ENCODE measurements around the gene SLC22A6.
A peak's percentile ranks its signal among the peaks of the same experiment; 100 is the strongest.

Gene SLC22A6, protein sequence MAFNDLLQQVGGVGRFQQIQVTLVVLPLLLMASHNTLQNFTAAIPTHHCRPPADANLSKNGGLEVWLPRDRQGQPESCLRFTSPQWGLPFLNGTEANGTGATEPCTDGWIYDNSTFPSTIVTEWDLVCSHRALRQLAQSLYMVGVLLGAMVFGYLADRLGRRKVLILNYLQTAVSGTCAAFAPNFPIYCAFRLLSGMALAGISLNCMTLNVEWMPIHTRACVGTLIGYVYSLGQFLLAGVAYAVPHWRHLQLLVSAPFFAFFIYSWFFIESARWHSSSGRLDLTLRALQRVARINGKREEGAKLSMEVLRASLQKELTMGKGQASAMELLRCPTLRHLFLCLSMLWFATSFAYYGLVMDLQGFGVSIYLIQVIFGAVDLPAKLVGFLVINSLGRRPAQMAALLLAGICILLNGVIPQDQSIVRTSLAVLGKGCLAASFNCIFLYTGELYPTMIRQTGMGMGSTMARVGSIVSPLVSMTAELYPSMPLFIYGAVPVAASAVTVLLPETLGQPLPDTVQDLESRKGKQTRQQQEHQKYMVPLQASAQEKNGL

GRCh38 chr11:62984451-62984991 is at the start of gene SLC22A6:
TSS of gene SLC22A6 (minus strand) at chr11:62984967. CDS start at chr11:62984690, 277 bp downstream.
- TF ChIP-seq POLR2A (IDR thresholded peaks at IDR 0.05; ENCODE audit: low read length), result no peak
- TF ChIP-seq GATA1 (IDR thresholded peaks at IDR 0.05; ENCODE audit: low read depth, low read length), result no peak
- no peak for DNase-seq

GRCh38 chr11:63032457-63032856 is 47.7 kb upstream of the SLC22A6 start:
- DNase-seq, result no peak
- no peak for TF ChIP-seq POLR2A (IDR thresholded peaks at IDR 0.05; ENCODE audit: low read length)
- TF ChIP-seq GATA1 (IDR thresholded peaks at IDR 0.05; ENCODE audit: low read depth, low read length), result no peak

DNA sequence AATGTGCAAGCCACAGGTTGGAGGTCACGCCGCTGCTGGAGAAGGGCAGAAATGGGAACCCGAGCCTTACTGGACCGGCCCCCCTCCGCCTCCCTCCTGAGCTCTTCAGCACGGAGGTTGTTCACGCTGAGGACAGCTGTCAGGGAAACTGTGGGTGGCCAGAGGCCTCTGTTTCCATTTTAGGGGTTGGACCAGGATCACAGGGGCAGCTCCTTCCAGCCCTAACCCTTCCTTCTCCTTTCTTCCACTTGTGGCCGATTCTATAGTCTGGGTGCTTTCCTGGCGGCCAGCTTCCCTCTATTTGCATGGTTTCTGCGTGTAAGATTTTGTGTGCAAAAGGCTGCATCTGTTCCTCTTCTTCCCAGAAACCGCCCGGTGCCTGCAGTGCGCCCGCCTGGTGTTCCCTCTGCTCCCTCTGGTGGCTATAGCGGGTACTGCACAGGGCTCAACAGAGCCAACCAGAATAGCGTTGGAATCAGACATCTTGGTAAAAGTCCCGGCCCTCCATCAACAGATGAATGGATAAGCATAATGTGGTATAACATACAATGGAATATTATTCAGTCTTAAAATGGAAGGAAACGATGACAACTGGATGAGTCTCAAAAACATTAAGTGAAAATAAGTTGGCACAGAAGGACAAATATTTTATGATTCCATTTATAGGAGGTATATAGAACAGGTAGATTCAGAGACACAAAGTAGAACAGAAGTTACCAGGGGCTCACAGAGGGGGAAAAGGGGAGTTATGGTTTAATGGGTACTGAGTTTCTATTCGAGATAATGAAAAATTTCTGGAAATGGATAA is 39.3 kb upstream of the SLC22A6 start:
- TF ChIP-seq GATA1 (IDR thresholded peaks at IDR 0.05; ENCODE audit: low read depth, low read length) (no peak), POLR2A (IDR thresholded peaks at IDR 0.05; ENCODE audit: low read length) (no peak)
- peak; percentile 66 to 82 for DNase-seq

- DNase-seq, result no peak
- TF ChIP-seq POLR2A (IDR thresholded peaks at IDR 0.05; ENCODE audit: low read length), result no peak
- no peak for TF ChIP-seq GATA1 (IDR thresholded peaks at IDR 0.05; ENCODE audit: low read depth, low read length)
Observed at GRCh38 chr11:63023222-63023814, 38.6 kb upstream of the SLC22A6 start.

GRCh38 chr11:63022441-63022840 is 37.7 kb upstream of the SLC22A6 start:
- no peak for DNase-seq
- TF ChIP-seq GATA1 (IDR thresholded peaks at IDR 0.05; ENCODE audit: low read depth, low read length) (no peak), POLR2A (IDR thresholded peaks at IDR 0.05; ENCODE audit: low read length) (no peak)

- TF ChIP-seq GATA1 (IDR thresholded peaks at IDR 0.05; ENCODE audit: low read depth, low read length), result no peak
- TF ChIP-seq POLR2A (IDR thresholded peaks at IDR 0.05; ENCODE audit: low read length), result no peak
- peak; percentile 35 to 49 for DNase-seq
Observed at GRCh38 chr11:63020671-63021291, 36.0 kb upstream of the SLC22A6 start.

DNA sequence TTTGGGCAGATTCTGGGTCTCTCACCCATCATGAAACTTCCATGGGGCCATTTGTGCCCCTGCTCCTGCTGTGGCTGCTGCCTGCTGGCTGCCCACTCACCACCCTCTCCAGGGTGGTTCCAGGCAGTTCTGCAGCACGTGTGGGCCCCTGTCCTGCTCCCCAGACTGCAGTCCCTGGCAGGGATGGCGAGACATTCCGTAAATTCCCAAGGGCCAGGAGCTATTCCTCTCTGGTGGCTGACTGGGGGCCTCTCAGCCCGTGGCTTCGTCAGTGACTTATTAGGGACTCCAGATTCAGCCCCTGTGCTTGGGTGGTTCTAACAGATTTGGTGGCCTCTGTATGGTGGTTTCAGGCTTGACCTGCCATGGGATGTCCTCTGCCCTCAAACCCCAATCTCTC is 34.7 kb upstream of the SLC22A6 start:
- TF ChIP-seq GATA1 (IDR thresholded peaks at IDR 0.05; ENCODE audit: low read depth, low read length) (no peak), POLR2A (IDR thresholded peaks at IDR 0.05; ENCODE audit: low read length) (no peak)
- no peak for DNase-seq

DNA sequence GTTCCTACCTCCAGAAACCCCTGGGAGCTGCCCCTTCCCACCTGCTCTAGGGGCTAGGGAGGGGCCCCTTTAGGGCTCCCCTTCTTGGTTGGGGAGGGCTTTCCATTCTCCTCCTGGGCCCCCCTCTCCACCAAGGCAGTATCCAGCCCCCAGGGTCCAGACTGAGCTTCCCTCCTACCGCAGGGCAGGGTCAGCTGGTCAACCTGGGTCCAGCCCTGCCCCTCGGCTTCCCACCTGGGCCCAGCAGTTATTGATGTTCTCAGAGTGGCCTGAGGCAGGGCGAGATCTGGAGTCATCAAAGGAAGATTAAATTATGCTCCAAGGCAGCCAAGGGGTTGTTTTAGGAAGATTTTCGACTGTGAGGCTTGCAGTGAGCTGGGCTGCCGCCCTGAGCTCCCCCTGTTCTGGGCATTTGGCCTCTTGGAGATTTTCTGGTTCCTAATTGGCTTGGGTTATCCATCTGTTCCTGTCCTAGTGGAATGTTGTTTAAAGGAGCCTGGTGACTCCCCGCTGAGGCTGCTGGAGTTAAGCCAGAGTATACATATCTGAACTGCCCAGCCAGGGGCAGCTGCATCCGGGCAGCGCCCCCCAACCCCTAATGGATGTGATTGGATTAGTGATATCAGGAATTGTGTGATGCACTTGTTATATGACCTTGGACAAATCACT is 32.7 kb upstream of the SLC22A6 start:
- TF ChIP-seq POLR2A (IDR thresholded peaks at IDR 0.05; ENCODE audit: low read length) (no peak), GATA1 (IDR thresholded peaks at IDR 0.05; ENCODE audit: low read depth, low read length) (no peak)
- DNase-seq, result no peak

- DNase-seq, result no peak
- no peak for TF ChIP-seq POLR2A (IDR thresholded peaks at IDR 0.05; ENCODE audit: low read length)
- TF ChIP-seq GATA1 (IDR thresholded peaks at IDR 0.05; ENCODE audit: low read depth, low read length), result no peak
Observed at GRCh38 chr11:63015521-63016215, 30.9 kb upstream of the SLC22A6 start, which contains the start of gene SLC22A8. TSS of gene SLC22A8 (minus strand) at chr11:63015841. CDS start at chr11:63014958, 883 bp downstream.

GRCh38 chr11:63014408-63015055 is 29.8 kb upstream of the SLC22A6 start:
- DNase-seq, result no peak
- TF ChIP-seq POLR2A (IDR thresholded peaks at IDR 0.05; ENCODE audit: low read length) (no peak), GATA1 (IDR thresholded peaks at IDR 0.05; ENCODE audit: low read depth, low read length) (no peak)

- TF ChIP-seq POLR2A (IDR thresholded peaks at IDR 0.05; ENCODE audit: low read length), result no peak
- TF ChIP-seq GATA1 (IDR thresholded peaks at IDR 0.05; ENCODE audit: low read depth, low read length), result no peak
- no peak for DNase-seq
Observed at GRCh38 chr11:63012839-63013238, 28.1 kb upstream of the SLC22A6 start.

DNA sequence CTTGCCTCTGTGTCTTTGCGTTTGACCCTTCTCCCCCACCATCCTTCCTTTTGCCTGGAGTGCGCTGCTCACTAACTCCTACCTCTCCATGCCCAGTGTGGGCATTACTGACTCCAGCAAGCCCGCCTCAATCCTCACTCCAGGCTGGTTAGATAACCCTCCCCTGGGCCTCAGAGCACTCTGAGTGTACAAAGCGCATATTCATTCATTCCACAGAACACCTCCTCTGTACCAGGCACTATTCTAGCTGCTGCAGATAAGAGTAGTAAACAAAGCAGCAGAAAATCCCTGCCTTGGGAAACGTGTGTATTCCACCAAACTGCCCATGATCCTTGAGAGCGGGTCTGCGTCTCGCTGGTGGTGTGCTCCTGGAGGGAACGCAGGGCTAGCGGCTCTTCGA is 27.7 kb upstream of the SLC22A6 start:
- TF ChIP-seq GATA1 (IDR thresholded peaks at IDR 0.05; ENCODE audit: low read depth, low read length) (no peak), POLR2A (IDR thresholded peaks at IDR 0.05; ENCODE audit: low read length) (no peak)
- no peak for DNase-seq

Data from erythroblast (primary cell).